Activated naive CD8-positive, alpha-beta T cell treated with anti-CD3 and anti-CD28 coated beads, Interleukin-2, amount 50 U/mL, for 24 hours (primary cell): ENCODE results near the gene TCF7L2.
A peak's percentile ranks its signal among the peaks of the same experiment; 100 is the strongest.

ENCODE experiments used
- ATAC-seq: fragments of 150-1000 bp; cut with Tn5 transposase; one replicate; pipeline ENCODE4 v1.10.0; 2021
- DNase-seq: peaks from one replicate; pipeline ENCODE4 v3.0.0; 2021
- H3K27ac Mint-ChIP-seq: one replicate; pipeline ENCODE4 v1.8.0; 2021; ENCODE audit warnings: mild to moderate bottlenecking, mixed read lengths
- H3K27me3 Mint-ChIP-seq: one replicate; pipeline ENCODE4 v1.8.0; 2021; ENCODE audit warnings: mixed read lengths
- H3K36me3 Mint-ChIP-seq: one replicate; pipeline ENCODE4 v1.8.0; 2021; ENCODE audit warnings: low read depth, mixed read lengths
- H3K4me1 Mint-ChIP-seq: one replicate; pipeline ENCODE4 v1.8.0; 2021; ENCODE audit warnings: mixed read lengths
- H3K4me3 Mint-ChIP-seq: one replicate; pipeline ENCODE4 v1.8.0; 2021; ENCODE audit warnings: mild to moderate bottlenecking, moderate library complexity, mixed read lengths
- H3K9me3 Mint-ChIP-seq: one replicate; pipeline ENCODE4 v1.8.0; 2021; ENCODE audit warnings: mixed read lengths

TCF7L2 gene

GRCh38 chr10:113004069-113004618 is 54.1 kb downstream of the TCF7L2 start:
- no peak for DNase-seq
- Mint-ChIP-seq H3K4me1 (peaks cover 30% of the 10 kb centered on the region), H3K36me3 (no peaks in the 10 kb centered on the region), H3K27ac (no peak overlapping the region), H3K27me3 (peaks cover 70% of the 10 kb centered on the region), H3K4me3 (no peak overlapping the region), H3K9me3 (no peaks in the 10 kb centered on the region)
- ATAC-seq, result no peak

- DNase-seq, result no peak
- no peak for ATAC-seq
- H3K4me3 Mint-ChIP-seq, result no peak overlapping the region
These were observed 55.3 kb downstream of the TCF7L2 start for GRCh38 chr10:113005380-113005779.

DNA sequence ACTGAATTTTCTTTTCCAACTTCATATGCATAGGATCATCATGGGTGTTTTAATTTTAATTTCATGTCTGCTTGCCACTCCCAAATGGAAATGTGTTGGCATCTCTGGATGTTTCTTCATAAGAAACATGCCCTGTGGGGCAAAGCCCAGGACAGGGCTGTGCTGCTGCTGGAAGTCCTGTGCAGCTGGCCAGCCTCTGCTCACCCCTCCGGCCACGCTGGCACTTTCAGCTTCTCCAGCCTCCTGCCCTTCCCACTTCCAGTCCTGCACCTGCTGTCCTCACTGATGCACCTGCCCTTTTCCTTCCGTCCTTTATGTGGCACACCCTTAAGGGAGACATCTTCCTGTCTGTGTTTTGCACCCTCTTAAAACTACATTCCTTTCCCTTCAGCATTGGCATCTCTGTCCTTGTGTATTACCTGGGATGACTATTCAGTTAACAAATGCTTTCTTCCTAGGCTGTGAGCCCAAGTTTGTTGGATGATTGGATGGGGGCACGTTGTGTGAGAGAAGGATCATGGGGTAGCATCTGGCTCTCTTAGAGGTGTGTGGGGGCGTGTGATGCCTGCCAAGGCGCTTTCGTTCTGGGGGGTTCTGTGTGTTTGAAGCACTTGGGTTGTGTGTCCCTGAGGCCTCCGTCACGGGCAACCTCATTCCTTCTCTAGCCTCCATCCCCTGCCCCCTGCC is 56.8 kb downstream of the TCF7L2 start:
- no peak overlapping the region for H3K27ac Mint-ChIP-seq
- peaks cover 80% of the 10 kb centered on the region for H3K27me3 Mint-ChIP-seq
- ATAC-seq (peak; percentile 62), DNase-seq (no peak)
- H3K4me3 Mint-ChIP-seq, result peak overlapping the region; percentile 71
- H3K36me3 Mint-ChIP-seq, result no peaks in the 10 kb centered on the region
- no peaks in the 10 kb centered on the region for H3K9me3 Mint-ChIP-seq
- H3K4me1 Mint-ChIP-seq, result peaks cover 30% of the 10 kb centered on the region

More at GRCh38 chr10:113005380-113005779, 55.3 kb downstream of the TCF7L2 start:
- no peak overlapping the region for H3K27ac Mint-ChIP-seq
- H3K9me3 Mint-ChIP-seq, result no peaks in the 10 kb centered on the region
- peaks cover 30% of the 10 kb centered on the region for H3K4me1 Mint-ChIP-seq
- no peaks in the 10 kb centered on the region for H3K36me3 Mint-ChIP-seq
- H3K27me3 Mint-ChIP-seq, result peaks cover 76% of the 10 kb centered on the region

- Mint-ChIP-seq H3K9me3 (no peaks in the 10 kb centered on the region), H3K27ac (peak overlapping the region; percentile 16)
- peak; percentile 97 for ATAC-seq
These were observed 57.3 kb downstream of the TCF7L2 start for GRCh38 chr10:113007343-113007771.

DNA sequence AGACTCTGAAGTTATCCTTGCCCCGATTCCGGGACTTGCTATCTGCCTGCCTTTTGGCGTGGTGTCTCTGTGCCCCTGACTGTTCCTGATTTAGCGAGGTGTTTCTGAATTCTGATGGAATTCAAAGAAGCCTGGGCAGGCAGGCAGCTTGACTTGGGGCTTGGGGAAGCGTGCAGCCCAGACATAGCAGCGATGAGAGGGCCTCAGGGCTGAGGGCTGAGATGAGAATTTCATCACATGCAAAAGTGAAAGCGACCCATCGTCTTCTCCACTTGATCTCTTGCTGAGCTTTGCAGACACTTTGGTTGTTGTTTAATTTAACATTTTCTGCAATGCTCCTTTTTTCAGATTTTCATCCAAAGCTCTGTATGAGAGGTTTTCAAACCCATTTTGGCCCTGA is 57.8 kb downstream of the TCF7L2 start:
- no peak overlapping the region for H3K27ac Mint-ChIP-seq
- ATAC-seq (peak; percentile 30), DNase-seq (no peak)
- H3K27me3 Mint-ChIP-seq, result peaks cover 81% of the 10 kb centered on the region
- no peaks in the 10 kb centered on the region for H3K9me3 Mint-ChIP-seq
- H3K4me3 Mint-ChIP-seq, result peak overlapping the region; percentile 71
- peaks cover 30% of the 10 kb centered on the region for H3K4me1 Mint-ChIP-seq
- H3K36me3 Mint-ChIP-seq, result no peaks in the 10 kb centered on the region

More at GRCh38 chr10:113007343-113007771, 57.3 kb downstream of the TCF7L2 start:
- peak; percentile 31 for DNase-seq
- no peaks in the 10 kb centered on the region for H3K36me3 Mint-ChIP-seq
- peaks cover 82% of the 10 kb centered on the region for H3K27me3 Mint-ChIP-seq
- peaks cover 30% of the 10 kb centered on the region for H3K4me1 Mint-ChIP-seq
- H3K4me3 Mint-ChIP-seq, result peak overlapping the region; percentile 71

GRCh38 chr10:113011592-113012374 is 61.7 kb downstream of the TCF7L2 start:
- Mint-ChIP-seq H3K9me3 (no peaks in the 10 kb centered on the region), H3K4me3 (no peak overlapping the region), H3K4me1 (peaks cover 18% of the 10 kb centered on the region), H3K27me3 (peaks cover 57% of the 10 kb centered on the region), H3K27ac (no peak overlapping the region), H3K36me3 (no peaks in the 10 kb centered on the region)
- no peak for DNase-seq
- no peak for ATAC-seq

- DNase-seq (no peak), ATAC-seq (no peak)
- no peak overlapping the region for H3K27ac Mint-ChIP-seq
- no peaks in the 10 kb centered on the region for H3K9me3 Mint-ChIP-seq
- peaks cover 35% of the 10 kb centered on the region for H3K27me3 Mint-ChIP-seq
- H3K36me3 Mint-ChIP-seq, result no peaks in the 10 kb centered on the region
- no peak overlapping the region for H3K4me3 Mint-ChIP-seq
- H3K4me1 Mint-ChIP-seq, result no peaks in the 10 kb centered on the region
These were observed 65.2 kb downstream of the TCF7L2 start for GRCh38 chr10:113015201-113015600.

GRCh38 chr10:113017376-113017775 is 67.3 kb downstream of the TCF7L2 start:
- ATAC-seq, result no peak
- H3K4me1 Mint-ChIP-seq, result no peaks in the 10 kb centered on the region
- peaks cover 17% of the 10 kb centered on the region for H3K27me3 Mint-ChIP-seq
- H3K9me3 Mint-ChIP-seq, result no peaks in the 10 kb centered on the region
- DNase-seq, result no peak
- no peak overlapping the region for H3K27ac Mint-ChIP-seq
- H3K4me3 Mint-ChIP-seq, result no peak overlapping the region
- H3K36me3 Mint-ChIP-seq, result no peaks in the 10 kb centered on the region

DNA sequence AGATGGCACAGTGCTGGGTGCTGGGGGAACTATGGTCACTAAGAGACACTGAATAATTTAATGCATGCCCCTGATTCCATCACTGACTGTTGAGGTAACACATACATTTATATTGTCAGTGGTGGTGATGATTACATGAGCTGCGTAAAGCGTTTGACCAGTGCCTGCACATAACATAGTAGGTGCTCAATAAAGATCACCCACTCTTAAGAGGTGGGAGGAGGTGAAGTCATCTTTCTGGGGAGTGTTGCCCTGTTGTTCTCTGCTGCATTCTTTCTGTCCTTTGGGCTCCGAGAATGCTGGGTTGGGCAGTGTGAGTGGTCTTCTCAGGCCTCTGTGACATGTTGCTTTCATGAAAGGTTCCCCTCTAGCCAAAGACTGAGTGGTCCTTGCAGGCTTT is 68.0 kb downstream of the TCF7L2 start:
- Mint-ChIP-seq H3K36me3 (no peaks in the 10 kb centered on the region), H3K4me3 (no peak overlapping the region), H3K9me3 (no peaks in the 10 kb centered on the region), H3K27me3 (peaks cover 17% of the 10 kb centered on the region), H3K27ac (no peak overlapping the region), H3K4me1 (no peaks in the 10 kb centered on the region)
- ATAC-seq (no peak), DNase-seq (no peak)

GRCh38 chr10:113019096-113019495 is 69.0 kb downstream of the TCF7L2 start:
- H3K36me3 Mint-ChIP-seq, result no peaks in the 10 kb centered on the region
- no peaks in the 10 kb centered on the region for H3K4me1 Mint-ChIP-seq
- H3K27ac Mint-ChIP-seq, result no peak overlapping the region
- no peak for ATAC-seq
- H3K4me3 Mint-ChIP-seq, result no peak overlapping the region
- H3K9me3 Mint-ChIP-seq, result no peaks in the 10 kb centered on the region
- peaks cover 9% of the 10 kb centered on the region for H3K27me3 Mint-ChIP-seq
- no peak for DNase-seq

DNA sequence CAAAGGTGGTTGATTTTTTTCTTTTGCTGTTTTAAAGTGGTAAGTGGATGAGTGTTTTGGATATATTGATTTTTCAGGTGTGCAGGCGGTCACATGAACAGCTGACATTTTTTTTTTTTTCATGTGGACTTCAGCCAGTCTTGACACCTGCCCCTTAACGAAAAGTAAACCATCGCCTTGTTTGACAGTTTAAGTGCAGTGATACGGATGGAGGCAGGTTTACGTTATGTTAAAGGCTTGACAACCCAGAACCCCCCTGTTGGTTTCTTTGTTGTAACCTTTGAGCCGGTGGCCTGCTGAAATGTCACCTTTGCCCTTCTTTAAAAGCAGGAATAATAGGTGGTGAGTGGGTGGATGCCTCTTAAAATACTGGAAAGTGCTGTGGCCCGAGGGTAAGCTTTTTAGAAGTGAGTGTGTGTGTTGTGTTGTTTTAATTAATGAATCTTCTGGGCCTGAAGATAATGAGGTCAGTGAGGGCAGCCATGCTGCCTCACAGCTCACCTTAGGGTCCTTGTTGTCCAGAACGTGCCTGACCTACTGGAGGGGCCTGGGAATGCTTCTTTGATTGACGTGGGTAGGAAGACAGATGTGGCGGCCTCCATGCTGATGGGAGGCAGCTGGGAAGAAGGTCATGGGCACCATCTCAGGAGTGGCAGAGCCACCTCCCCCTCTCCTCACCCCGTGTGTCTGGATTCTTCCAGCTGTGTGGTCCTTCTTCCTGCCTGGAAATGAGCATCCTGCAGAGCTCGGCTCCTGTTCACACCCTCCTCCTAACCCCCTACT is 69.8 kb downstream of the TCF7L2 start:
- ATAC-seq (no peak), DNase-seq (no peak)
- Mint-ChIP-seq H3K36me3 (no peaks in the 10 kb centered on the region), H3K4me1 (no peaks in the 10 kb centered on the region), H3K27me3 (peaks cover 9% of the 10 kb centered on the region), H3K4me3 (no peak overlapping the region), H3K27ac (no peak overlapping the region), H3K9me3 (no peaks in the 10 kb centered on the region)

DNA sequence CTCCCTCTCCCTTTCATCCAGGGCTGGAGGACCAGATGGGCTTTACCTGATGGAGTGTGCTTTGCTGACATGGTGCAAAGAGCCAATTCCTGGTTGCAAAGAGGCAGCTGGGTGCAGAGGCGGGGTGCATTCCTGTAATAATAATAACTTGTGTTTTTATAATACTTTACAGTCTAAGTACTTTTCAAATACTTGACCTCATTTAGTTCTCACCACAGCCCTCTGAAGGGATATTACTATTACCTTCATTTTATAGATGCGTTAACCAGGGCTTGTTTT is 70.4 kb downstream of the TCF7L2 start:
- Mint-ChIP-seq H3K36me3 (no peaks in the 10 kb centered on the region), H3K27me3 (peaks cover 9% of the 10 kb centered on the region), H3K9me3 (no peaks in the 10 kb centered on the region), H3K27ac (no peak overlapping the region), H3K4me3 (no peak overlapping the region), H3K4me1 (no peaks in the 10 kb centered on the region)
- DNase-seq, result no peak
- no peak for ATAC-seq

- DNase-seq, result no peak
- no peaks in the 10 kb centered on the region for H3K36me3 Mint-ChIP-seq
- no peak overlapping the region for H3K27ac Mint-ChIP-seq
- H3K9me3 Mint-ChIP-seq, result no peaks in the 10 kb centered on the region
- H3K4me3 Mint-ChIP-seq, result no peak overlapping the region
- H3K27me3 Mint-ChIP-seq, result peaks cover 8% of the 10 kb centered on the region
- no peaks in the 10 kb centered on the region for H3K4me1 Mint-ChIP-seq
- no peak for ATAC-seq
These were observed 70.8 kb downstream of the TCF7L2 start for GRCh38 chr10:113020838-113021237.

DNA sequence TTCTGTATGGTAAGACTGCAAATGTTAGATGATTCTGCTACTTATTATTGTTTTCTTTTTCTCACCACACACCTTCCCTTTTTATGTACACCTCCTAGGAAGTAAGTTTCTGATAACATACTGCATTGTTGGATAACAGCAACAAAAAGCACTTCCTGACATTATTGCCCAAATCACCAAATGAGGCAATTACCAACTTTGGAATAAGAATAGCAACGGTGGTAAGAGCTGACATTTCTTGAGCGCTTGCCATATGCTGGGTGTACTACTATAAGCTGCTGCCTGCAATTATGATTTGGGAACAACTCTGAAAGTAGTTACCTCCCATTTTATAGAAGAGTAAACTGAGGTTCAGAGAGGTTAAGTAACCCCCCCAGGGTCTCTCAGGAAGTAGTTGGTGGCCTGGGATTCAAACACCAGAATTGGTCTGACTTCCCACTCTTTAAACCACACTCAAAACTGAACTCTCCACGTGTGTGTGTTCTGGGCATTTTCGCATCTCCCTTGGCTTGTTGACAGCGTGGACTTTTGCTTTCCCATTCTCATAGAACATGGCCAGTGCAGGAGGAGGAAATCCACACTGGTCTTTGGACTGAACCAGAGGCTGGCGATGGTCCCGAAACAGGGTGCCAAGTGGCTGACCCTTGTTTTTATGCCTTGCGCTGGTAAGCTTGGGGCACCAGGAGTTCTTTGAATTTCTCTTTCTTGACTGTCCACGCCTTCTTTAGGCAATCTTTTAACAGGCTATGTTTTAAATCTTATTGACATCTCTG is 71.4 kb downstream of the TCF7L2 start:
- Mint-ChIP-seq H3K27me3 (peaks cover 10% of the 10 kb centered on the region), H3K27ac (no peak overlapping the region), H3K36me3 (no peaks in the 10 kb centered on the region), H3K9me3 (no peaks in the 10 kb centered on the region), H3K4me3 (no peak overlapping the region), H3K4me1 (no peaks in the 10 kb centered on the region)
- DNase-seq (no peak), ATAC-seq (no peak)
